Fibroblast of pulmonary artery (primary cell): ENCODE data around the gene TTC21A.

ENCODE experiments used
- DNase-seq: peaks from one replicate; pipeline ENCODE4 v3.0.0-alpha.2; 2010; ENCODE audit warnings: low read depth
- H3K4me3 ChIP-seq: replicated peaks from 2 replicates; pipeline ENCODE4 v1.5.1; 2011; ENCODE audit warnings: low read depth, mild to moderate bottlenecking, control low read depth, low read length, moderate library complexity
- TF ChIP-seq, protein P1 (sequence below): IDR thresholded peaks from 2 replicates; pipeline ENCODE4 v1.5.1; 2011; ENCODE audit warnings: mild to moderate bottlenecking, control low read depth, low read length, inconsistent platforms; ENCODE audit errors: missing control alignments

Gene TTC21A

DNA sequence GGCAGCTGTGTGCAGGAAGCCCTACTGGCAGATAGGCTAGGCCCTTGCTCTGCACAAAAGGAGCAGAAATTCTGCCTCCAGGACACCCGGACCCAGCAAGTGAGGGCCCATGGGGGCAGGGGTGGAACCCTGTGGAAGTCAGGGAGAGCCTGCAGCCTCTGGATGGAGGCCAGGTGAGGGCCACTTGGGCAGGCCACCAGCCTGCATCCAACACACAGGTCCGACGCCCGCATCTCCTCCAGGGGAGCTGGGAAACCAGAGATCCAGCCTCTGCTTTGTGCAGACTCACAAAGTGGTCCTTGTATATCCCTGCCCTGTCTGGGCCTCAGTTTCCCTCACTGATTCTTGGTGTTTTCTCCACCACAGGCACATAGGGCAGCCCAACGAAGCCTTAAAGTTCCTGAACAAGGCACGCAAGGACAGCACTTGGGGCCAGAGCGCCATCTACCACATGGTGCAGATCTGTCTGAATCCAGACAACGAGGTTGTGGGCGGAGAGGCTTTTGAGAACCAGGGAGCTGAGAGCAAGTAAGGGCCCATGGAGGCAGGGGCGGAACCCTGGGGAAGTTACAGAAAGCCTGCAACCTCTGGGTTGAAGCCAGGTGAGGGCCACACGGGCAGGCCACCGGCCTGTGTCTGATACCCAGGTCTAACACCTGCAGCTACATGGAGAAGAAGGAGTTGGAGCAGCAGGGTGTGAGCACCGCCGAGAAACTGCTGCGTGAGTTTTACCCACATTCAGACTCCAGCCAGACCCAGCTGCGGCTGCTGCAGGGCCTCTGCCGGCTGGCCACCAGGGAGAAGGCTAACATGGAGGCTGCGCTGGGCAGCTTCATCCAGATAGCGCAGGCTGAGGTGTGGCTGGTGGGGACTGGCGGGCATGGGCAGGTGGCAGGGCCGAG is 29.3 kb downstream of the TTC21A start:
- TF ChIP-seq, protein P1, sequence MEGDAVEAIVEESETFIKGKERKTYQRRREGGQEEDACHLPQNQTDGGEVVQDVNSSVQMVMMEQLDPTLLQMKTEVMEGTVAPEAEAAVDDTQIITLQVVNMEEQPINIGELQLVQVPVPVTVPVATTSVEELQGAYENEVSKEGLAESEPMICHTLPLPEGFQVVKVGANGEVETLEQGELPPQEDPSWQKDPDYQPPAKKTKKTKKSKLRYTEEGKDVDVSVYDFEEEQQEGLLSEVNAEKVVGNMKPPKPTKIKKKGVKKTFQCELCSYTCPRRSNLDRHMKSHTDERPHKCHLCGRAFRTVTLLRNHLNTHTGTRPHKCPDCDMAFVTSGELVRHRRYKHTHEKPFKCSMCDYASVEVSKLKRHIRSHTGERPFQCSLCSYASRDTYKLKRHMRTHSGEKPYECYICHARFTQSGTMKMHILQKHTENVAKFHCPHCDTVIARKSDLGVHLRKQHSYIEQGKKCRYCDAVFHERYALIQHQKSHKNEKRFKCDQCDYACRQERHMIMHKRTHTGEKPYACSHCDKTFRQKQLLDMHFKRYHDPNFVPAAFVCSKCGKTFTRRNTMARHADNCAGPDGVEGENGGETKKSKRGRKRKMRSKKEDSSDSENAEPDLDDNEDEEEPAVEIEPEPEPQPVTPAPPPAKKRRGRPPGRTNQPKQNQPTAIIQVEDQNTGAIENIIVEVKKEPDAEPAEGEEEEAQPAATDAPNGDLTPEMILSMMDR: no peak
- H3K4me3 ChIP-seq: no peak overlapping the region
- no peak for DNase-seq

DNA sequence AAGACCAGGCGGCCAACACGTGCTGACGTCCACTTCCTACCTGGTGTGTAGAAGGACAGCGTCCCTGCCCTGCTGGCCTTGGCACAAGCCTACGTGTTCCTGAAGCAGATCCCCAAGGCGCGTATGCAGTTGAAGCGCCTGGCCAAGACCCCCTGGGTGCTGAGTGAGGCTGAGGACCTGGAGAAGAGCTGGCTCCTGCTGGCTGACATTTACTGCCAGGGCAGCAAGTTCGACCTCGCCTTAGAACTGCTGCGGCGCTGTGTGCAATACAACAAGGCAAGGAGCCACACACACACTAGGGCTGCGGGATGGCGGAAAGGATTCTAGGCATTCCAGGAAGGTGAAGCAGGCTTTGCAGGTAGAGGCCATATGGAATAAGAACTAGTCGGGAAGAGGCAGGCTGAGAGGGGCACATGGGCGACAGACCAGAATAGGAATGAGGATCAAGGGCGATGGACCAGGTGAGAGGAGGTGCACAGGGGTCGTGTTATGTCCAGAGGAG is 30.0 kb downstream of the TTC21A start:
- TF ChIP-seq, protein P1: no peak

GRCh38 chr3:39137991-39138803 is 30.7 kb downstream of the TTC21A start:
- DNase-seq: no peak
- H3K4me3 ChIP-seq: no peak overlapping the region
- TF ChIP-seq, protein P1: no peak

More for the DNA sequence above, 30.0 kb downstream of the TTC21A start:
- no peak overlapping the region for H3K4me3 ChIP-seq
- no peak for DNase-seq

DNA sequence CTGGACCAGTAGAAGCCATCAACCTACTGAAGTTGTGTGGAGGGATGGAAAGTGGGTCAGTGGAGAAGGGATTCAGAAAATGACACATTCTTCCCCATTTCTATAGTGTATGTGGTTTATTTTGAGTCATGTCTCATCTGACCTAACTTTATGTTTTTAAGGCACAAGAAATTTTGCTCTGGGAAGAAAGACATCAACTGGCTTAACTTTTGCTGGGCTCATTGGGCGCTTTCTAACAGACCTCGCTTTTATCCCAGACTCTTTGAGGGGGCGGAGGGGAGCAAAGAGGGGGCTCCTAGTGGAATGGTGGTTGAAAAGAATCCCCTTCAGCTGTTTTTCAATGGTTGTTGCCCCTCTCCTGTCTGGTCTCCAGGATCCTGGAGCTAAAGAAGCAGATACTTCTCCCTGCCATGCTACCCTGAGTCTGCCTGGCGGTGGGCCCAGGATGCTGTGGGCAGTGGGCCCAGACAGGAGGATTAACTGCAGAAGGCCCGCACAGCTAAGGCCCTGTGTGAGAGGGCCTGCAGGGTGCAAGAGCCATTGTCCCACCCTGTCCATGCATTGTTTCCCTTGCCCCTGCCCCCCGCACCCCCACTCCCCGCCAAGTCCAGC is 31.4 kb downstream of the TTC21A start:
- no peak for DNase-seq
- H3K4me3 ChIP-seq: no peak overlapping the region
- TF ChIP-seq, protein P1: no peak

- no peak overlapping the region for H3K4me3 ChIP-seq
- DNase-seq: no peak
- TF ChIP-seq, protein P1: no peak
These were observed 32.0 kb downstream of the TTC21A start for GRCh38 chr3:39139442-39139841.

- TF ChIP-seq, protein P1: no peak
- H3K4me3 ChIP-seq: no peak overlapping the region
- no peak for DNase-seq
These were observed 33.0 kb downstream of the TTC21A start for GRCh38 chr3:39140341-39140971.
